DMS79 (cell line): ENCODE data around the gene BRD1.
"Not testable (repeated sequence)": the region's sequence is repeated elsewhere in the genome, so short reads cannot be mapped to it uniquely, and the experiment has no call there.

ENCODE experiments used
- DNase-seq: peaks from one replicate; lab custom pipeline; 2025; lab: John Stamatoyannopoulos, UW

The BRD1 gene

DNA sequence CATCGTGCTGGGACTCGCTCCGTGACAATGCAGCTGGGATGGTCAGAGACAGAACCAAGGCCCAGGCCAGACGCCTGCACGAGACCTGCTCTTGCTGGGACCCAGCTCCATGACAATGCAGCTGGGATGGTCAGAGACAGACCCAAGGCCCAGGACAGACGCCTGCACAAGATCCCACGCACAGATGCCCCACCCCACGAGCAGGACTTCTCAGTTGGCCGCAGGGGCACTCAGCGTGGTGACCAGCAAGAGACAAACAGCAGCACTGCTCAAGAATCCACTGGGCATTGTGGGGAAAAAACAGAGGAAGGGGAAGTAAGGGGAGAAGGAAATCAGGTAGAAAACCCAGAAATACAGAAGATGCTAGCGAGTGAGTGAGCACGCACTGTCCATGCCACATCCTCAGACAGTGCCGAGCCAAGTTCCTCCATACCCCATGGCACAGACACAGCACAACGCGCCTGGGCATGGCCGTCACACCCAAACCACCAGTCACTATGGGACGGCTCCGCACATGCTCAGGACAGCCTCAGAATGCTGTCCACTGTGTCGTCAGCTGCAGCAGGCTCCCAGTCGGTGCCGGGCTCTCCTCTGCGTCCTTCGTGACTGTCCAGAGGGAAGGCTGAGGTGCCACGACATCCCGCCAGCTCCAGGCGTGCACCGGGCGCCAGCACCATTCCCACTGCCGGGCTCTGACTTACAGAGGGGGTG, 44.5 kb downstream of the BRD1 start:
- DNase-seq: no peak

DNA sequence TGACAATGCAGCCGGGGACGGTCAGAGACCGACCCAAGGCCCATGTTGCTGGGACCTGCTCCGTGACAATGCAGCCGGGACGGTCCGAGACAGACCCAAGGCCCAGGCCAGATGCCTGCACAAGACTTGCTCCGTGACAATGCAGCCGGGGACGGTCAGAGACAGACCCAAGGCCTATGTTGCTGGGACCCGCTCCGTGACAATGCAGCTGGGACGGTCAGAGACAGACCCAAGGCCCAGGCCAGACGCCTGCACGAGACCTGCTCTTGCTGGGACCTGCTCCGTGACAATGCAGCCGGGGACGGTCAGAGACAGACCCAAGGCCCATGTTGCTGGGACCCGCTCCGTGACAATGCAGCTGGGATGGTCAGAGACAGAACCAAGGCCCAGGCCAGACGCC, 45.8 kb downstream of the BRD1 start:
- DNase-seq: not testable (repeated sequence)

GRCh38 chr22:49781289-49781782, 46.3 kb downstream of the BRD1 start:
- no peak for DNase-seq

DNA sequence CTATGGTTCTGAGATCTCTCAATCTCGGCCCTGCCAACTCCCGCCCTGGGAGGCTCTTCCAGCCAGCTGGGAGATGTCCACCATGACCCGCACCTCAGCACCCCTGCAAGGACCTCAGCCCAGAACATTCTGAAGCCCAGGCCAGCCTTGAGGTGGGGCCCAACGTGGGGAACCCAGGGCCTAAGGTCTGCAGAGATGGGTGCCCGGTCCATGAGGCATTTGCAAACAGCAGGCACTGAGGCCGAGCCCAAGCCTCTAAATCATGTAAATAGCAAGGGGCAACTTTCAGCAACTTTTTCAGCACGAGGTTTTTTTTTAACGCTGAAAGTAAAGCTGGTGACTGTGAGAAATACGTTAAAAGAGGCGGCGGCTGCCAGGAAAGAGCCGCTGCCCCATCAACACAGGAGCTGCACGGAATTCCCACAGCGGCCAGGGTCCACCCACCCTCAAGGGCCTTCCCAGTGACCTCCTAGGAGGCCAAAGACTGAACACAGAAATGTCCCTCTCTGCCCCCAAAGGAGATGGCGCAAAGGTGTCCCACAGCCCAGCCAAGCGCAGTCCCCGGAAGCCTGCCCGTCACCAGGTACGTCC, 46.9 kb downstream of the BRD1 start:
- DNase-seq: no peak

DNA sequence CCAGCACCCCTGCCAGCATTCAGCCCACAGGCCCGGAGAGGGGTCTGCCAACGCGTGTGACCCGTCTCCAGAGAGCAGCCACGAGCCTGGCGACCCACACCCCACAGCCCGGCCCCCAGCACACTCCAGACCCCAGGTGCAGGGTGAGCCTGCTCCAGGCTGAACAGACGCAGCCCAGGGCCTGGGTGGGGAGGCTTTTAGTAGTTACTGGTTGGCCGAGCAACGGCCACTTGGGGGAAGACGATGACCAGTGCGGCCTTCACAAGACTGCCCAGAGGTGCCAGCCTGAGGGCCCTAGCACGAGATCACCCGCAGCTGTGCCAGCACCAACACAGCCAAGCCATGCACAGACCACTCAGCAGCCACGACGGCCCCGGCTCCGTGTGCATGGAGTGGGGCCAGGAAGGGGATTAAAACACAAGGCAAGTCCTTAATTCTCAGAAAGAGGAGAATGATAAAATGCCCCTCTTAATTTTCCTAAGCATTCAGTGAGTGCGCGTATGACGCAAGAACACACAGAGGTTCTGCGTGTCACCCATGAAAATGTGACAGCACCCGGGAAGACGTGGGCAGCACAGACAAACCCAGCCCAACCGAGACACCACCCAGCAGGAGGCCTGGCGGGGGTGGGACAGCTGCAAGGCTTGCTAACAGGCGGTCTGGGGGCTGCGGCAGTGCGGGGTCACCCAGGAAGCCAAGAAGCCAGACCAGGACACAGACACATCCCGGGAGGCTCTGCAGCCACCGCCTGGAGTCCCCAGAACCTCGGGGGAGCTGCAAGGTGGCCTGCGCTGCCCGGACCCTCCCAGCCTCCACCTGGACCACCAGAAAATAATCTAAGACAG, 47.6 kb downstream of the BRD1 start:
- no peak for DNase-seq

DNA sequence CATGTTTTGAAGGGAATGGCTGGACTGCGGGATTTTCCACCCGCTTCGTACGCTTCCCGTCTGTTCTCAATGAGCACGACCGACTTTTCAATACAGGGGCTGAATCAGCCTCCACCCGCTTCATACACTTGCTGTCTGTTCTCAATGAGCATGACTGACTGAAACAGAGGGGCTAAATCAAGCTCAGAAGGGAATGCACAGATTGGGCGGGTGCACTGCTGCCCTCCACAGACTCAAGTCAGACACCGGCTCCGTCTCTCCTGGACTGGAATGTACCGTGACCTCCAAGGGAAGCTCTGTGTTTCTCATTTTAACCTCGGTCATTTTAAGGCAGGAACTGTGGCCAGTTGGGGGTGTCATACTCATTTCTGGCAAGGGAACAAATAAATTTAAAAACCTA, 48.5 kb downstream of the BRD1 start:
- no peak for DNase-seq

DNA sequence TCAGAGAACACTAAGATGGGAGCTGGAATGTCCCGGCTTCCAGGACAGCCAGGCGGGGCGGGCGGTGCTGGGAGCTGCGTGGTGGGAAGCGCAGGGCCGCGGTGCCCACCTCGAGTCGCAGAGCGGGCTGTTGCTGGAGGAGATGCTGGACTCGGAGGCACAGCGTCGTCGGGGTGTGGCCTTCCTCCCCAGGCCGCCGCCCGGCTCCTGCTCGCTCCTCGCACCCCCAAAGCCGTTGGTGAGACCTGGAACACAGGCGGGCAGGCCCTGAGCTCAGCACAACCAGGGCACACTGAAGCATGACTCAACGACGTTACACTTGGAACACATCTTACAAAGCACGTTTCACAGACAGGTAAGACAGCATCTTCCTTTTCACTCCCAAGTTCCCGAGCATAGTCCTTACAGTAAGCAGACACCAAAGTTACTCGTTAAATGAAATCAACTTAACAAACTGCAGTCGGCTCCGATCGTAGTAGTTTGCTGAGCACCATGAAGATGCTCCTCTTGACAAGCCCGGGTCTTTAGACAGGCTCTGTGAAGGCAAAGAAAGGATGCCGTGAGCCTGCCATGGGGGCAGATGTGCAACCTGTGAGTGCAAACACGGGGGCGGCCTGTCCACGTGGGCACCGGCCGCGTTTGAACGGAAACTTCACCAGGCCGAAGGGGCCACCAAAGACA, 50.0 kb downstream of the BRD1 start:
- DNase-seq: no peak

DNA sequence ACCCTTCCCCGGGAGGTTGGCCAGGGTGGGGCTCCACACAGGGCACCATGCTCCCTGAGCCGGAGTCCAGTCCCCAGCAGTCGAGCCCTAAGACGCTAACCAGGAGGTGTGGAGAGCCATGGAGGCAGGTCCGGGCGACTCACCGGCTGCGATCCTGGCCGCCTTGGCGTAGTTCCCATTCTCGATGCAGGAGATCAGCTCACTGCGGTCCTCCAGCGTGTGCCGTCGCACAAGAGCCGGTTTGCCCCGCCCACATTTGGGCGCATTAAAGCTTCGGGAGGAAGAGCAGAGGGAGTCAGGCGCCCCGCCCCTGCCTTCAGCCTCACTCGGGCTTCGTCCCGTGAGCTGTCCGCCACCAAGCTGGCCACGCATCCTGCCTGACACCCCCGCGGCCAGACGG, 50.8 kb downstream of the BRD1 start:
- no peak for DNase-seq

DNA sequence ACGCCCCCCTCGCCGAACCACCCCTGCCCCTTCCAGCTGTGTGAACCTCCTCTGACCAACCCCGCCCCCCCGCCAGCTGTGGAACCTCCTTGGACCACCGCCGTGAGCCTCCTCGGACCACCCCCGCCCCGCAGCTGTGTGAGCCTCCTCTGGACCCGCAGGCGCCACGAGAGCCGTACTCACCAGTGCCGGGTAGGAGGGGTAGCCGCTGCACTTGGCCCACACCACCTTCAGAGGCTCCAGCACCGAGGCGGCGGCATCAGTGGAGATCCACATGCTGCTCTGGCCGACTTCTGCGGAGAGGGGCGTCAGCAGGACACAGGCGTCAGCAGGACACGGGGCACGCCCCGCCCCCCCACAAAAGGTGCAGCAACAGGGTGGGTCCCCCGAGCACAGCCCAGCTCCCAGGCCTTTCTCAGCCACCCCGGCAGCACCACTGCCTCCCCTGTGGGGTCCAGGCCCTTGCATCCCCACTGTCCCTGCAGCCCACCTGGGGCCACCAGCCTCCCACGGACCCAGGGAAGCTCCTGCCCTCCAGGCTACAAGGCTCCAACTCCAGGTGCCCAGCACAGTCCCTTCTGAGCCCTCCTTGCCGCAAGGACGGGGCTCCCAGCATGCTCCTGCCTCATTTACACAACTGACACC, 51.7 kb downstream of the BRD1 start:
- no peak for DNase-seq

DNA sequence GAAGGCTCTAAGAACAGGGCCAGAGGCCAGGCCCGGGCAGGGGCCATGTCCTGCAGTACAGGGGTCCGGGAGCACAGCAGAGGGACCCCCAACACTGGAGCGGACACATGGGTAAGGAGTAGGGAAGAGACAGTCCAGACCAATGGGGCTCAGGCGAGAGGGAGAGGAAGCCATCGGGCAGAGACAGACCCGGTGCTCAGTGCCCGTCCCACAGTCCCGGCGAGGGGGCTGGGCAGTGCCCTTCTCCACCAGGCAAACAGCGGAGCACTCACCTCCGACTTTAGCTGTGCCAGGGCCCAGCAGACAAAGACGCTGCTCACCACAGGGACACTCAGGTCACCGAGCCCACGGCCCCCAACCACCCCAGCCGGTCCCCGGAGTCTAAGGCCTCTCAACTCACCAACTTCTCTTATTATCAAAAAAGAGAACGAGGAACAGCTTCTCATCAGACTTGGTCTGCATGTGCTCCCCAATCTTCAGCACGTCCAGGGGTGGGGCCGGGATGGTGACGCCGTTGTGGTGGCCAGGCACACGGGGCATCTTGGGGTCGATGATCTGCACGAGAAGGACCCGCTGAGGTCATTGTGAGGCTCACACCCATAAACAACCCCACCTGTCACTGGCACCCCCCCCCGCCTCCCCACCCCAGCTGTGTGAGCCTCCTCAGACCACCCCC, 52.3 kb downstream of the BRD1 start:
- no peak for DNase-seq

DNA sequence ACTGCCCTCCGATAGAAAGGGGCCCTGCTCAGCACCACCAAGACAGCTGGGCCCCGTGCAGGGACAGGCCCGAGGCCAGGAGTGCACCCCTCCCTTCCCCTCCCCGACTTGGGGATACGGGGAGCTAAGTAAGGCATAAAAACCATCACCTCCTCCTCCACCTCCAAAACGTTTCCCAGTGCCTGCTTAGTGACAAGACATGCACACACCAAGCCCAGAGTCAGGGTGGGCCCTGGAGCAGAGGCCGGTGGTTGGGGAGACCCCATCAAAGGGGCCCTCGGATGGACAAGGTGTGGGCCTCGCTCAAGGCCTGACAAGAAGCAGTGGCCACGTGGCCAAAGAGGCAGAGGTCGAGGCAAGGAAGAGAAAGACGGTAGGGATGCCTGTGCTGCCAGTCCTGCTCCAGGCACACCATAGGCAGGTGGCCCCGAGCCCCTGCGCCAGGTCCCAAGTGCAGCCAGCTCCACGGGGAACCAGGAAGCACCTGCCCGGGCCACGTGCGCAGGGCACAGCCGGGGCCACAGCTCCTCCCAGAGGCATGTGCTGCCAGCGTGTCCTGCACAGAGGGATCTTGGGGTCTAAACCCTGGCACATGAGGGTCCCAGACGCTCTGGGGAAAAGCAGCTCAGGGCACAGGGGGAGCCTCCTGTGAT, 53.0 kb downstream of the BRD1 start:
- no peak for DNase-seq

DNA sequence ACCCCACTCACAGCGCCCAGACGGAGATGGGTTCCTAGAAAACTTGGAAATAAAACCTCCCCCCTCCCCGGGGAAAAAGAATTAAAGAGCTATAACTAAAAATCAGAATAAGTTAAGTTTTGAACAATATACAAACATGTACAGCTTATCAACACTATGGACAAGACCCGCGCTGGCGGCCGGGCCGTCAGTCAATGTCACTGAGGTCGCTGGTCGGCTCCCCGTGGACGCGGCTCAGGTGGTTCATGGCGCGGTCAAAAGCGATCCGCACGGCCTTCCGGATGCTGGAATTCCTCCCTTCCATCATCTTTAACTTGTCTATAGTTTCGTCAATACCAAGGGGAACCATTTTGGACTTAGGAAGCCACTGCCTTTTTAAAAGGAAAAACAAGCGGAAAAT, 53.6 kb downstream of the BRD1 start:
- DNase-seq: no peak

DNA sequence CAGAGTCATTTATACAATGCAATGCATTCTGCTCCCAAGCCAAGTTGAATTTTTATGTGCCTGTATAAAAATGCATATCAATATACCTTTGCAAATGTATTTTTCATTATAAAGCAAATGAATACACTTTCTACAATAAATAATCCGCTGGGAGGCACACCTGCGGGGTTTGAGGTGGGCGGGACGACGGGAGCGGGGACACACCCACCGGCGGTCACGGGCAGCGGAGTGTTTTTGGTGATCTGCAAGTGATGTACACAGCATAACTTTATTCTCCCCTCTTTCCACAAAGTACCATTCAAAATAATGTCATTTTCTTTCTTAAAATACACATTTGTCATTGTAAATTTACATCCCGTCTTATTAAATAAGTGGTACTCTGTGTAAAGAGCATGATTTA, 54.1 kb downstream of the BRD1 start:
- no peak for DNase-seq

DNA sequence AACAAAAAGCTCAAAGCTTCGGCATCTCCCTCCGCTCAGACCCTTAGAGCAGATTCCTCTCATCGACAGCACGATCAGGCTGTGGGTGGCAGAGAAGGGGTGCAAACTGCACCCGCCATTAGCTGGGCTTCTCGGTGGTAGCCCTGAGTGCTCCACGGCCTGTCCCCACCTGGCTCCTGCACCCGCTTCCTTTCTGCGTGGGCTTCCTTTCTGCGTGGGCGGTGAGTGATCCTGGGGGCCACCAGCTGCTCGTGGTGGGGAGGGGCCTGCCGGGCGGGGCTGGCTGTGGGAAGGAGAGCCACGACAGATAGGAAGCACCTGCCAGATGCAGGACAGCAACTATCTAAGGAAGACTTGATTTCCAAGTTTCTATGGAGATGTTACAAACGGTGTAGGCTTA, 55.0 kb downstream of the BRD1 start:
- DNase-seq: no peak

GRCh38 chr22:49771266-49772065, 56.2 kb downstream of the BRD1 start:
- DNase-seq: no peak

DNA sequence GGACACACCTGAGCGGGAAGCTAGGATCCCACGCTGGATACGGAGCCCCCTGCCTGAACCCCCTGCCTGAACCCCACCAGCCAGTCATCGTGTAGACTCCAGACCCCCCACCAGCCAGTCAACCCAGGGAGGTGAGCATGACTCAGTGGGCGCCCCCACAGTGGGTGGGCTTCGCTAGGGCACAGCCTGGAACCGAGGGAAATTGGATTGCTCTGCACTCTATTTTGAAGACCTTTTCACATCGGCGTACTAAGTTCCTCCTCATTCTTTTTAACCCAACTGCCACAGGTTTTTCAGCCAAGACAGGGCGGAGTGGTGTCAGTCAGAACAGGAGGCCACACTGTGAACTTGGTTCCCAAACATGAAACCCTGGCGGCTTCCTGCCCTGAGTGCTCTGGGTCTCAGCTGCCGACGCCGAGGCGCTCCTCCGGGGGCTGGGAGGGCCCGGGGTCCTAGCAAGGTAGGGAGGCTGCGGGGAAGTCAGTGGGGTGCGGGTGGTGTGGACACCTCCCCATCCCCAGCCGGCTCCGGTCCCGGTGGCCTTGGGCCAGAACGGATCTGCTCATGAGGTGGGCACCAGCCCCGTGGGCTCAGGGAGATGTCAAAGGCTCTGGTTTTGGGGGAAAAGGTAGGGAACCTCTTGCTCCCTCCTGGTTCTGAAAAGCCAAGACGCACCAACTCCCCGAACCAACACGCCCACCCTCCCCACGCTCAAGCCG, 57.0 kb downstream of the BRD1 start:
- DNase-seq: no peak

- DNase-seq: no peak
Observed at GRCh38 chr22:49769691-49770546, 57.8 kb downstream of the BRD1 start.

DNA sequence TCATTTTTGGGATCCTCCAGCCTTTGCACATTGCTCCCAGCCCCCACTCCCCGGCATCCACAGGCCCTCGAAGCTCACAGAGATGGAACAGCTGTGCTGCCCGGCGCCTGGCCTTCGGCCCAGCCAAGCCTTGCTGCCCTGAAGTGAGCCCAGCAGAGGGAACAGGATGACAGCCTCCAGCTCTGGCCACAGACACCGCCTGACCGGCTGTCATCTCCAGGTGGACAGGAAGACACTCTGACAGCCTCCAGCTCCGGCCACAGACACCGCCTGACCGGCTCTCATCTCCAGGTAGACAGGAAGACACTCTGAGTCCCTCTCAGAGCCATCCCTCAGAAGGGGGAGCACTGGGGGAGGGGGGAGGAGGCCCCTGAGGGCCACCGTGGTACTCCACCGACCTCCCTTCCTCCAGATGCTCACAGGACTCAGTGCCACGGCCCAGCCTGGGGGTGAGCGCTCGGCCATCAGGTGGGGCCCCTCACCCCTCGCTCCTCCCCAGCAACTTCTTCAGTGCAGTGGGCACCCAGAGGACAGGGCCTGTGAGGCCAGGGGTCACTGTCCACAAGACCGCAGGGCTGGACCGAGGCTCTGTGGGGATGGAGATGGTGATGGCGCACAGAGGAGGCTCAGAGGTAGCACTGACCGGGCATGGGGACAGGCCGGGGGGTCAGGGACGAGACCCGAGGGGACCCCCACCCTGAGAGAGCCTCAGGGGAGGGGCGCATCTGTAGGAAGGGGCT, 58.6 kb downstream of the BRD1 start:
- no peak for DNase-seq
